ENCODE results near the gene KCNQ1OT1.

KCNQ1OT1 gene

GRCh38 chr11:2719831-2720590, 20.2 kb upstream of the KCNQ1OT1 start:
- H3K36me3 ChIP-seq, result no peaks in the 10 kb centered on the region
- H3K27ac ChIP-seq, result no peak overlapping the region
- DNase-seq, result no peak
- H3K9me3 ChIP-seq, result no peaks in the 10 kb centered on the region
- H3K4me1 ChIP-seq, result no peaks in the 10 kb centered on the region
- intact Hi-C loops (cut with DNase I; ENCODE audit: low total_unique reads), result no loop called here
- peaks cover 0 to 13% of the 10 kb centered on the region in 2 donors for H3K27me3 ChIP-seq
- H3K4me3 ChIP-seq, result no peak overlapping the region
- TF ChIP-seq CTCF (IDR thresholded peaks at IDR 0.05), result no peak

GRCh38 chr11:2718817-2719438, 19.1 kb upstream of the KCNQ1OT1 start:
- no peak for TF ChIP-seq CTCF (IDR thresholded peaks at IDR 0.05)
- Histone ChIP-seq H3K4me3 (no peak overlapping the region), H3K9me3 (no peaks in the 10 kb centered on the region), H3K36me3 (no peaks in the 10 kb centered on the region), H3K27me3 (peaks cover 0 to 21% of the 10 kb centered on the region in 2 donors), H3K4me1 (no peaks in the 10 kb centered on the region), H3K27ac (no peak overlapping the region)
- intact Hi-C loops (cut with DNase I; ENCODE audit: low total_unique reads), result no loop called here
- no peak for DNase-seq

GRCh38 chr11:2717561-2718325, 17.9 kb upstream of the KCNQ1OT1 start:
- no peaks in the 10 kb centered on the region for H3K9me3 ChIP-seq
- no peak overlapping the region for H3K27ac ChIP-seq
- H3K4me3 ChIP-seq, result no peak overlapping the region
- intact Hi-C loops (cut with DNase I; ENCODE audit: low total_unique reads), result no loop called here
- no peaks in the 10 kb centered on the region for H3K36me3 ChIP-seq
- peaks cover 0 to 21% of the 10 kb centered on the region in 2 donors for H3K27me3 ChIP-seq
- no peak for DNase-seq
- H3K4me1 ChIP-seq, result no peaks in the 10 kb centered on the region
- TF ChIP-seq CTCF (IDR thresholded peaks at IDR 0.05), result no peak

- no peak overlapping the region for H3K4me3 ChIP-seq
- H3K27me3 ChIP-seq, result peaks cover 0 to 17% of the 10 kb centered on the region in 2 donors
- no peaks in the 10 kb centered on the region for H3K9me3 ChIP-seq
- no peak for DNase-seq
- no peak overlapping the region for H3K27ac ChIP-seq
- no peaks in the 10 kb centered on the region for H3K36me3 ChIP-seq
- intact Hi-C loops (cut with DNase I; ENCODE audit: low total_unique reads), result no loop called here
- no peak for TF ChIP-seq CTCF (IDR thresholded peaks at IDR 0.05)
- H3K4me1 ChIP-seq, result no peaks in the 10 kb centered on the region
Observed at GRCh38 chr11:2716376-2717095, 16.7 kb upstream of the KCNQ1OT1 start.

- intact Hi-C loops (cut with DNase I; ENCODE audit: low total_unique reads), result no loop called here
- no peak for TF ChIP-seq CTCF (IDR thresholded peaks at IDR 0.05)
- no peak overlapping the region for H3K27ac ChIP-seq
- H3K4me1 ChIP-seq, result no peaks in the 10 kb centered on the region
- no peak for DNase-seq
- H3K4me3 ChIP-seq, result no peak overlapping the region
- peaks cover 0 to 17% of the 10 kb centered on the region in 2 donors for H3K27me3 ChIP-seq
- no peaks in the 10 kb centered on the region for H3K36me3 ChIP-seq
- H3K9me3 ChIP-seq, result no peaks in the 10 kb centered on the region
Observed at GRCh38 chr11:2715716-2716350, 16.0 kb upstream of the KCNQ1OT1 start.
